RPMI7951 (cell line): Measurements from ENCODE around the gene LIPC. TPM values are rescaled to one million over a fixed set of nuclear protein-coding genes. Genes with fewer than 3 reads are reported as not detected.

ENCODE experiments used
- DNase-seq: peaks from one replicate; pipeline ENCODE4 v3.0.0-alpha.2; 2012; ENCODE audit warnings: low read depth
- total RNA-seq: library from RNA; depleted of rRNA; stranded (reverse); fragments of >200 nt; shearing (Covaris generic); gene quantifications from 2 replicates; pipeline ENCODE4 v1.2.3, GENCODE V29; 2014

Gene LIPC
- total RNA-seq, 1 experiment from 2014 or later = not detected

GRCh38 chr15:58494567-58494966 is 62.8 kb downstream of the LIPC start:
- DNase-seq = no peak

DNA sequence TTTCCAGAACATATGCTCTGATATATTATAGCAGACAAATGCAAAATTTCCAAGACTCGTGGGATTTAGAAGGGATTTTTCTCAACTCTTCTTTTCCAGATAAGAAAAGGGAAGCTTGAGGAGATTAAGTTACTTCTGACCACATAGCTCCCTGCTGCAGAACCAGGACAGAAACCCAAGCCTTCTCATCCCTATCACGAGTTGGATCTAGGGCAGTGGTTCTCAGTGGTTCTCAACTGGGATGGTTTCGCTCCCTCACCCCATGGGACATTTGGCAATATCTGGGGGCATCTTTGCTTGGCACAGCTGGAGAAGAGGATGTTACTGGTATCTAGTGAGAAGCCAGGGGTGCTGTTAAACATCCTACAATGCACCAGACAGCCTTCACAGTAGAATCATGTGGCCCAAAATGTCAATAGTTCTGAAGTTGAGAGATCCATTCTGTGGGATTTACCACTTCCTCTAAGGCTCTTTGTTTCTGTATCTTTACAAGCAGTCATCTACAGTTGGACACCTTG is 64.2 kb downstream of the LIPC start:
- no peak for DNase-seq

DNA sequence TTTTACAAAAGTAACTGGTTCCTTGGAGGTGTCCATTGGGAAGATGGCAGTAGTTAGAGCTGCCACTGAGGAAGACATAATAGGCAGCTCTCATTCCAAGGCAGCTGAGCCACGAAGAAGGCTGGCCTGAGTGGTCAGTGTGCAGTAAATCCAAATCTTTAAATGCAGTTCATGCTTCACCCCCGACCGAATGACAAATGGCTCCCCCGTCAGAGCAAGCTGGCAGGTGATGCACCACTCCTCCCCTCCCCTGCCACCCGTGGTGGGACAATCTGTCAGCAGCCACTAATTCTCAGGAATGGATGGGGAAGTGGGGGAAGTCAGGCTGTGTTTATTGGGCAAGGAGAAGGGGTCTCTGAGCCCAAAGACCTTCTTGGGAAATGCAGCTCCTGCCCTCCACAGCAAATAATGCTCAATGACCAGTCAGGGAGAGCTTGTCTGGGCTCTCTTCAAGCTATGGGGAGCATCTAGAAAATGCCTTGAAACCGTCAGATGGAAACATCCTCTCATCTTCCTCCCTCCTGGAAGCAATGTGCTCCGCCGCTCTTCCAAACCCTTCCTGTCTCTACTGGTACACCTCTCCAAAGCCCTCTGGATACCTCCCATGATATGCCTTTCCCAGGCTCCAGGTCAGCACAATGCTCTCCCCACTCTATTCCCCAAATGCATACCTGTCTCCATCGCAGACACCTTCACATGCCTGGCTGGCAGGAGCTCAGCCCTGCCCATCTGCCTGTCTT is 65.4 kb downstream of the LIPC start:
- no peak for DNase-seq

DNA sequence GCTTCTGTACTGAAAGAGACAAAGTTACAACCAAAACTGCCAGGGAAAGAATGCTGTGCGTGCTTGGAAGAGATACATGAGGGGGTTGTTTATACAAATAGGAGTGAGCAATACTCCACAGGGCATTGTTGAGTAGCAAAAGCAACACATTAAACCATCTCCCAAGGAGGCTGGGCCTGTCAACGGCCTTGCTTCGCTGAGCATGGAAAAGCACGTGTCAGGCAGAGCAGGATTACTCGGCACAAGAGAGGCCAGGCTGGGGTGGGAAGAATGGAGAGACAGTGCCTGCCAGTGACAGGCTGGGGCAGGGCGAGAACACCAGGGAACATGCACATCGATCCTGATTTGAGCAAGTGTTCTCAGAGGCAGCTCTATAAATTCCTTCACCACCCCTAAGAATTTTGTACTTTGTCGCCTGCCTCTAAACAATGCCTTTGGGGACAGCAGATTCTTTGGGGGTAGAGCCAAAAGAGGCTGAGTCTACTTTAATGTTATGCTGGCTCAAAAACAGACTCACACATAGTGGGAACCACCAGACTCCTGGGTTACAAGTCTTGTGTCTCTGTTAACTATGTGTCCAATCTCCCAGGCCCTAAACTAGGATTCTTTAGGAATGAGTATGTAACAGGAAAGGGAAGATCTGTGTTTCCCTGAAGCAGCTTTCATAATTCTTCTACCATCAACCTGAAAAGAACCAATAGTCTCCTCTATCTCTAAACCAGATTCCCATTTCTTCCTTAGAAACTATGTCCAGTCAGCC is 67.2 kb downstream of the LIPC start:
- DNase-seq = peak; percentile 29

DNA sequence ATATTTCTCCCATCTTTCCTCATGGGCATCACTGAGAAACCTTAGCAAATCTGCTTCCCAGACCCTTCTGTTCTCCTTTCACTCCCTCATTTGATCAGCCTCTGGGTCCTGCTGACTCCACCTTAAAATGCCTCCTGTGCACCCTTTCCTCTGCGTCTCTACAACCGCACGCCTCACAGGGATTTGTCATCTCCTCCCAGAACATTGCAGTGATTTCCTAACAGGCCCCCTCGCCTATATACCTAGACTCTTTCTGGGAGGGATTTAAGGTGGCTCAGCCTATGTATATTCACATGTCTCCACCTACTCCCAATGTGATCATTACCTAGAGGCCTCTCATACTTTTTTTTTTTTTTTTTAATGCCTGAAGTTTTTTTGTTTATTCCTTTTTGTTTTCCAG is 69.2 kb downstream of the LIPC start:
- no peak for DNase-seq

- DNase-seq = peak; percentile 11
Measured at GRCh38 chr15:58501636-58502188, 69.9 kb downstream of the LIPC start.

DNA sequence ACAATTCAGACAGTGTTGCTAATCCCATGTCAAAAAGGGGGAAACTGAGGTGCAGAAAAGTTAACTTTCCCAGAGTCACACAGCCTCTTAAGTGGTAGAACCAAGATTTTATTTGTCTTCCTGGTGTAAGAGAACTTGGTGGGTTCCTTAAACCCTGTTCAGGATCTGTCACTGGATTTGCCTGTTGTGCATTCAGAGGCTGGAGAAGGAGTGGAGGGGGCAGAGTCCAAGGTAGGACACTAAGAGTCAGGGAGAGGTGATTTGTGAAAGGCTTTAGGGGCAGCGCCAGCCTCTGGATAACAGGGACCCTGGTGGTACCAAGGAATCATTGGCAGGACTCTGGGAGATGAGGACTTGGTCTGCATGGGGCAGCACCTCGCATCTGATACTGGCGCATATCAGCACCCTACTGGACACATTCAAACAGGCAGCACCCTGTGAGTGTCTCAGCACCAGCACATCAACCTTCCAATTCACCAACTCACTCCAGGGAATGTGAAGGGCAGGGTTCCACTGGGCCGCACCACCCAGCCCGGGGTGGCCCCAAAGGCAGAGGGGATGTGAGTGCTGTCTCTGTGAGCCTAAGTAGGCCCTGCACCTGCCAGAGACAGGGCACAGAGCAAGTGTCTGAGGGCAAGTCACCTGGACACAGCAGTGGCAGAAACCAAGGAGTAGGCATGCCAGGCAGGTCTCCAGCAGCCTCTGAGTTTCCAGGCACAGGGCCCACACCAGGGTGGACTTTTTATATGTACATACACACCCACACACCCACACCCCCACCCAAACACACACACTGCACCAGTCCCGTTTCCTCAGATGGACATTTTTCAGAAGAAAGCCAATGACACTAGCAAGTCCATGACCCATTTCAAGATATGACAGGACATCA is 71.6 kb downstream of the LIPC start:
- DNase-seq = no peak

- DNase-seq = no peak
Measured at GRCh38 chr15:58504674-58505234, 73.0 kb downstream of the LIPC start.

- DNase-seq = peak; percentile 8
Measured at GRCh38 chr15:58505581-58505980, 73.8 kb downstream of the LIPC start.

DNA sequence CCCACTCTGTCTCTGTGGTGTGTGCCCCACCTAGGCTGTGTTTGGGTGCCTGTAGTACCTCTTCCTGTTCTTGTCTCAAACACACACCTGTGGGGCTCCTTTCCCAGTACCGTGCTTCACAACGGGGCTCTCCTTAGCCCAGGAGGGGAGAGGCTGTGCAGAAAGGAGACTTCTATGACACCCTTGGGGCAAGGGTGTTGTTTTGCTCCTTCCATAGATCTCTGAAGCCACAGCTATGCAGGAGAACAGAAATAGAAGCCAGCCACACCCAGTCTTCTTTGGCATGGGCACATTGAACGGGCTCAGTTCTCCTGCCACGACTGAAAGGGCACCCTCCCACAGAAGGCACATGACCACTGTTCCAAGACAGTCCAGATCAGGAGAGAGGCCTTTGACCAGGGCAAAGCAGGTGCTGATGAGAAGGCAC is 74.3 kb downstream of the LIPC start:
- no peak for DNase-seq

GRCh38 chr15:58506783-58507668 is 75.2 kb downstream of the LIPC start:
- no peak for DNase-seq

DNA sequence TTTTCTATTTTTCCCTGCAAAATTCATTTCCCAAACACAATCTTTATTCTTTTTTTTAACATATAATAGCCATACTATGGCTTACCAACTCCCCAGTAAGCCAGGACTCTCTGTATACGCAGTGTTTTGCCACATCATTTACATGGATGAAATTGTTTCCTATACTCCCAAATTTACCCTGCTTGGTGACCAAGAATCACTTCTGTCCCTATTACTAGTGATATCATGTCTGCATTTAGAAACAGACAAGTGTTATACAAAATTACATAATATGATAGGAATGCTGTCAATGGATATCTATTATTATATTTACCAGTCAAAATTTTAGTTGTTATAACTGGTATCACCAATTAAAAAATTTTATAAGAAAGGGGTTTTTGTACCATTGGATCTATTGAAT is 77.8 kb downstream of the LIPC start:
- DNase-seq = no peak

DNA sequence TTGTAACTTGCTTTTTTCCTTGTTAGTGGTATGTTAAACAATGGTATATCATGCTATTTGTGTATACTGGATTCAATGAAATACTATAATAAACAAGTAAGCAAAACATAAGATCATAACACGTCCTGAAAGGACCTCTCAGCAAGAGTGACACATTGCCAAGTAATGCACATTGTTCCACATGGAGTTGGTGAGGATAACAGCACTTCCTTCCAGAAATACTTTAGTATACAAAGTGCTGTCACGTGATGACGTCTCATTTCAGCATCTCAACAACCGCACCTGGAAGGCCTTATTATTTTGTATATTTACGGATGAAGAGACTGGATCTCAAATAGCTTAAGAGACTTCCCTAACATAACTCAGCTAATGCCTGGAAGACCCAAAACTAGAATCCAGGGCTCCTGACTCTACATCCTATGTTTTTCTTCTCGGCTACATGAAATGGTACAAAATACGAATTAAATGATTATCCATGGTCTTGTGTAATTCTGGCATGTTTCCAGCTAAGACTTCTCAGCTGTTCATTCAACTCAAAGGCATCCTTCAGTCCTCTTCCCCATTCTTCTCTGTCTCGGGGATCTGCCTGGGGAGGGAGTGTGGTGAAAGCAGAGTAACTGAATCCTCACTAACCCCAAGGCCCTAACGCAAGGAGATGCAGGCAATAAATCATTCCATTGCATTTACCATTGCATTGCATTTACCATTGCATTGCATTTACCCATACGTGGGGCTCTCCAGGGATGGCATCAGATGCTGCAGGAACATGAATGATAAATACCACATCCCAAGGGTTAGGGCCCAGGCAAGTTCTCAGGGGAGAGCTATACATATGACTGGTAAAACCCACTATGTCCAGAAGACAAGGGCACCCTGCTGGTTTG is 79.2 kb downstream of the LIPC start:
- peak; percentile 26 for DNase-seq

DNA sequence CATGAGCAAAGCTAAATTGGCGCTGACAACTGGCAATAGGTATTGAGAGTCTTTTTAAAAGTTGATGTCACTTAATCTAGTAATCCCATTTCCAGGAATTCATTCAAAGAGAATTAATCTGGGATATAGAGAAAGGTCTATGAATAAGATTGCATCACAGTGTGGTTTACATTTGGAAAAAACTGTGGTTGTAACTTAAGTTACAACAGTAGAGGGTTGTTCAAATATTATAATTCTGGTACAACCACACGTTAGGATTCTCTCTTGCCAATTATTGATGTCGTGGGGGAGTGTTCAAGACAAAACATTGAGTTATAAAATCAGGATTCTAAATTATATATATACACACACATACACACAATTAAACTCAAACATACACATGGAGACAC is 79.8 kb downstream of the LIPC start:
- DNase-seq = no peak

- no peak for DNase-seq
Measured at GRCh38 chr15:58512522-58512921, 80.7 kb downstream of the LIPC start.

GRCh38 chr15:58513008-58513407 is 81.2 kb downstream of the LIPC start:
- no peak for DNase-seq

GRCh38 chr15:58513726-58514336 is 82.0 kb downstream of the LIPC start:
- no peak for DNase-seq

DNA sequence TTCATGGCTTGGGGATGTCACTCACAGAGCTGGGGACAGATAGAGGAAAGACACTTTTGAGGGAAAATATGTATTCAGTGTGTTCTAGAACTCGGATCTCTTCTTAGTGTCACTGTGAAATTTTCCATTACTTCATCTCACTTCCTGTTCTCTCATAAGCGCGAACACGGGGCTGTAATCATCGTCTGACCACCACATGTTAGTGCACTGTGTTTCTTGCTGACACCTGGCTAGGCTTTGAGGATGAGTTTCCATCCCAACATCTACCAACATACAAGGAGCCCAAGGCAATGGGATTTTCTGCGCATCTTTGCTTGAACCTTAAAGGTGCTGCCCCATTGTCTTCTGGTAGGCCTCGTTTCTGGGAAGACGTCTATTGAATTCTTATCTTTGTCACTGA is 84.0 kb downstream of the LIPC start:
- DNase-seq = no peak

- no peak for DNase-seq
Measured at GRCh38 chr15:58517252-58517681, 85.5 kb downstream of the LIPC start.
